Measurements from ENCODE around the gene UBE2O.

DNA sequence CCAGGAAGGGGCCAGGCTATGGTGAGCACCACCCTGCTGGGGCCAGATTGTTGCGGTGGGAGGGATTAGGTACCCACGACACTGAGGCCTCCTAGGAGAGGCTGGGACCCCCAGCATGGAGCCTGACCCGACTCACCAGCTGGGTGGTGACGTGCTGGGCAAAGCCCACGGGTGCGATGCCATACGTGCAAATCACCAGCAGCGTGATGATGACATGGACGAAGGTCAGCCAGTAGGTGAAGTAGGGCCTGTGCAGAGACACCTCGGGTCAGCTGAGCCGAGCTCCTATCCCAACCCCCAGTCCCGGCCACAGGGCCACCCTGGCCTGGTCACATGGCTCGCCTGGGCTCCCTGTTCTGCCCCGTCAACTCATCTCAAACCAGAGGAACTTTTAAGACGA, 21.9 kb upstream of the UBE2O start:
- TF ChIP-seq, protein P1, sequence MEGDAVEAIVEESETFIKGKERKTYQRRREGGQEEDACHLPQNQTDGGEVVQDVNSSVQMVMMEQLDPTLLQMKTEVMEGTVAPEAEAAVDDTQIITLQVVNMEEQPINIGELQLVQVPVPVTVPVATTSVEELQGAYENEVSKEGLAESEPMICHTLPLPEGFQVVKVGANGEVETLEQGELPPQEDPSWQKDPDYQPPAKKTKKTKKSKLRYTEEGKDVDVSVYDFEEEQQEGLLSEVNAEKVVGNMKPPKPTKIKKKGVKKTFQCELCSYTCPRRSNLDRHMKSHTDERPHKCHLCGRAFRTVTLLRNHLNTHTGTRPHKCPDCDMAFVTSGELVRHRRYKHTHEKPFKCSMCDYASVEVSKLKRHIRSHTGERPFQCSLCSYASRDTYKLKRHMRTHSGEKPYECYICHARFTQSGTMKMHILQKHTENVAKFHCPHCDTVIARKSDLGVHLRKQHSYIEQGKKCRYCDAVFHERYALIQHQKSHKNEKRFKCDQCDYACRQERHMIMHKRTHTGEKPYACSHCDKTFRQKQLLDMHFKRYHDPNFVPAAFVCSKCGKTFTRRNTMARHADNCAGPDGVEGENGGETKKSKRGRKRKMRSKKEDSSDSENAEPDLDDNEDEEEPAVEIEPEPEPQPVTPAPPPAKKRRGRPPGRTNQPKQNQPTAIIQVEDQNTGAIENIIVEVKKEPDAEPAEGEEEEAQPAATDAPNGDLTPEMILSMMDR (IDR thresholded peaks at IDR 0.05; ENCODE audit: low read depth, low read length) = no peak
- TF ChIP-seq POLR2A (IDR thresholded peaks at IDR 0.05; ENCODE audit: extremely low read depth, insufficient read length) = no peak
- TF ChIP-seq, protein P2, sequence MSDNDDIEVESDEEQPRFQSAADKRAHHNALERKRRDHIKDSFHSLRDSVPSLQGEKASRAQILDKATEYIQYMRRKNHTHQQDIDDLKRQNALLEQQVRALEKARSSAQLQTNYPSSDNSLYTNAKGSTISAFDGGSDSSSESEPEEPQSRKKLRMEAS (IDR thresholded peaks at IDR 0.05; ENCODE audit: low read depth, low read length) = no peak
- no peak for TF ChIP-seq MYC (IDR thresholded peaks at IDR 0.05; ENCODE audit: low read depth, low read length)
